GM18909 (cell line): ENCODE measurements around the gene PPP2R2D.
"Not testable (repeated sequence)": the region's sequence is repeated elsewhere in the genome, so short reads cannot be mapped to it uniquely, and the experiment has no call there.

Experiments
- ATAC-seq: cut with Tn5 transposase; IDR thresholded peaks from one replicate; pipeline ENCODE4 v1.9.1; 2021; ENCODE audit warnings: mild to moderate bottlenecking; ENCODE audit not compliant: unreplicated experiment, poor library complexity

The PPP2R2D gene

GRCh38 chr10:131944976-131945695 is 44.3 kb downstream of the PPP2R2D start:
- no peak for ATAC-seq

GRCh38 chr10:131946321-131946751 is 45.5 kb downstream of the PPP2R2D start:
- ATAC-seq = no peak

DNA sequence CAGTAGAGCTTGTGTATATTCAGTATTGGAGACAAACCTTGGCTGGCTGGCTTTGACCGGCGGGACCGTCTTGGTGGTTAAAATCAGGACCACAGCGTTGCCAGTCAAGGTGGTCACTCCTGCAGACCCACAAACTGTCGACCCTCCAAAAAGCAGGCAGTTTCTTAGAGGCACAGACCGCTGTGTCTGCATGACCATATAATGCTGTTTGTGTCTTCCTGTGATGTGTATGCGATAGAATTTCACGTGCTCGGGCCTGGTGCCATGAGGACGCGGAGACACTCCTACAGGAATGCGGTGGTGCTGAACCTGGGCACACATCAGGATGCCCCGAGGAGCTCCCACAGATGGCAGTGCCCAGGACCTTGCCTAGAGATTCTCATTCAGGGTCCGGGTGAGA is 46.1 kb downstream of the PPP2R2D start:
- ATAC-seq = no peak

DNA sequence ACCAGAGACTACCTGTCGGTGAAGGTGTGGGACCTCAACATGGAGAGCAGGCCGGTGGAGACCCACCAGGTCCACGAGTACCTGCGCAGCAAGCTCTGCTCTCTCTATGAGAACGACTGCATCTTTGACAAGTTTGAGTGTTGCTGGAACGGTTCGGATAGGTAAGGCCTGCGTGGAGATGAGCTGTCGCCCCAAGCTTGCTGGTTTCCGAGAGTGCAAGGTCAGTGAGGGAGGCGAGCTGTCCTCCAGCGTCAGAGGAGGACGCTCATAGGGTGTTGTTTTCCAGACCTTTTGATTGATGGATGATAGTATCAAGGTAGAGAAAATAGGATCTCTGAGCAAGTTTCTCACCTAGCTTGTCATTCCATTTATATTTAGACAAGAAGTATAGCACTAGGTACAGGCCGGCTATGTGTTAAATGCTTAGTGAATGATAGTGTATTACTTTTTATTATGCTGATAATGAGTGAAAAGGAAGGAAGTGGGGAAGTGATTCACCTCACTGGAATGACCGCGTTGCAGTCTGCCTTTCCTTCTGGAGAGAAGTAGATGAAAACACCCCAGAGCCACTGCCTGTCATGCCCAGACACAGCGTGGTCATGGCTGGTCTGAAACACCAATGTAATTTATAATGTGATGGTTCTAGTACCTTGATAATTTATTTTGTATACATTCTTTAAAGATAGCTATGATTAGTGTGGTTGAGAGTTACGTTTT is 47.0 kb downstream of the PPP2R2D start:
- ATAC-seq = no peak

GRCh38 chr10:131948501-131948900 is 47.7 kb downstream of the PPP2R2D start:
- no peak for ATAC-seq

DNA sequence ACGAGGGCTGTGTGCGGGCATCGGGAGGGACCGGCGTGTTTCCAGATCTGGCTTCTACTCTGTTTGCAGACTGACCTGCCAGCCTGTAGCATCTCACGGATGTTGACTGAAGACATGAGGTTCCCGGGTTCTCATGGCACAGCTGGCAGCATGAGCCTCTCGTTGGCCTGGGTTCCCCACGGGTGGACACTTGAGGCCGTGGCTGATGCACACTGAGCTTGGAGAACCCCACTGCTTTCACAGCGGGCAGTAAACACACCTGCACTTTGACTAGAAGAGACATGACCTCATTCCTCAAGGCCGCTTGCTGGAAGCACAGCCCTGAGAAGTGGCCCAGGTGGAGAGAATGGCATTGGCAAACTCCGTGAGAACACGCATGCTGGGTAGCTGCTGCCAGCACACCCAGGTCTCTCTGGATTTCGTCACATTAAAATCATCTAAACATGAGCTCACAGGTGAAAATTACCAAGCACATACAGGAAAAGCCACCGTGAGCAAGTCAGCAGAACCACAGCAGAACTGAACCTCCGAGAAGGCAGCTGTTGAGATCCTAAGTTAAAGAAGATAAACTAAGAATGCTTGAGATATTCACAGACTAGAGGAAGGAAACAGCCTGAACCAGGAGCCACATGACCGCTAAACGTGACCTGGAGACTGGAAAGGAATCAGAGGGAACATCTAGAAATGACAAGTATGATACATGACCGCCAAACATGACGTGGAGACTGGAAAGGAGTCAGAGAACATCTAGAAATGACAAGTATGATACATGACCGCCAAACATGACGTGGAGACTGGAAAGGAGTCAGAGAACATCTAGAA is 48.4 kb downstream of the PPP2R2D start:
- ATAC-seq = no peak

DNA sequence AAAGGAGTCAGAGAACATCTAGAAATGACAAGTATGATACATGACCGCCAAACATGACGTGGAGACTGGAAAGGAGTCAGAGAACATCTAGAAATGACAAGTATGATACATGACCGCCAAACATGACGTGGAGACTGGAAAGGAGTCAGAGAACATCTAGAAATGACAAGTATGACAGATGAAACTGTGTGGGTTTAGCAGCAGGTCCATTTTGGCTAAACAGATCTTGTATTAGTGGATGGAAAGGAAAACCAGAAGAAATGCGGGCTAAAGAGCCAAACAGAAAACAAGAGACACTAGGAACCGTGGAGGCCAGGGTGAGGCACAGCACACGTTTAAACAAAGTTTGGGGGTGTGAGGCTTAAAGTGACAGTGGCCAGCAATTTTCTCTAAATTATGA is 49.1 kb downstream of the PPP2R2D start:
- ATAC-seq = not testable (repeated sequence)

- no peak for ATAC-seq
Measured at GRCh38 chr10:131954356-131954965, 53.7 kb downstream of the PPP2R2D start.

- ATAC-seq = no peak
Measured at GRCh38 chr10:131955591-131956340, 55.0 kb downstream of the PPP2R2D start.

DNA sequence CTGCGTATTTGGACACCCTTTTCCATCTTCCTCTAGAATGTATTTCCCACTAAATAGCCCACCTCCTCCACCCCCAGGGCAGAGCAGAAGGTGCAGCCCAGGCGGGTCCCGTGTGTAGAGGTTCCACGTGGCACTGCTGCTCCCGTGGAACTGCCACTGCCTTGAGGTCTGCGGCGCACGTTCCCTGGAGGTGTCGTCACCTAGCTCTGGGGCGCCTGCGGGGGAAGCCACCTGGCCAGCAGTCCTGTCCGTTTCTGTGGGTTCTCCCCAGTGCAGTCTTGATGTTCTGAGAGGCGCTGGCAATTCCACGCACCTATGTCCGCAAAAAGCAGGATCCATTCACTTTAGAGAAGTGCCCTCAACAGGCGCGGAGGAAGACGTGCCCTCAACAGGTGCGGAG is 59.0 kb downstream of the PPP2R2D start:
- ATAC-seq = no peak

GRCh38 chr10:131960631-131961046 is 59.8 kb downstream of the PPP2R2D start:
- ATAC-seq = no peak

DNA sequence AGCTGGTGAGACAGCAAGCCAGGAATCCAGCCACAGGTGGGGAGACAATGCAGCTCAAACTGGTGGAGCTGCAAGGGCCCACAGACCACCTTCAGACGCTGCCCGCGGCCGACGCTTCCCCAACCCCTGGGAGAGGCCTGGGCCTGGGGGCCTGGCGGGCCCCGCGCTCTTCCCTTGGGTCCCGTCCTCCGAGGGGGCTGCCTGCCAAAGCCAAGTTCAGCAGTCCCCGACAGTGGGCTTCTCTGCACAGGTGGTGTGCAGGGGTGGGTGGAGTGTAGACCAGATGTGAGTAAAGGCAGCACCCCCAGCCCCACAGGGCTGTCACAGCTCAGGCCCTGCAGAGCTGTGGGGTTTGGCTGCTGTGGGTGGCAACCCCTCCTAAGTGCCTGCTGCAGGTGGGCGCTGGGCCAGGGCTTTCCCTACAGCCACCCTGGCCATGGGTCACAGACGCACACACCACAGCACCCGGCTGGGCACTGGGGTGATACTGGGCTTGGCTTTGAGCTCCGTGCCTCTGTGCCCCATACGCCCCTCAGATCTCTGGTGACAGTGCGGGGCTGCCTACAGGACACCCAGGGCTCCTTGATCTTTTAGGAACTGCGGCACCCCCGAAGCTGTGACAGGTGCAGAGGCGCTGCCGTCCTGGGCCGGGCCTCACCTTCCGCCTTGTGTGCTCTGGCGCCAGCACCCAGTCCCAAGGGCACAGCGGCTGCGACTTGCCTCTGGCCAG is 60.4 kb downstream of the PPP2R2D start:
- no peak for ATAC-seq

DNA sequence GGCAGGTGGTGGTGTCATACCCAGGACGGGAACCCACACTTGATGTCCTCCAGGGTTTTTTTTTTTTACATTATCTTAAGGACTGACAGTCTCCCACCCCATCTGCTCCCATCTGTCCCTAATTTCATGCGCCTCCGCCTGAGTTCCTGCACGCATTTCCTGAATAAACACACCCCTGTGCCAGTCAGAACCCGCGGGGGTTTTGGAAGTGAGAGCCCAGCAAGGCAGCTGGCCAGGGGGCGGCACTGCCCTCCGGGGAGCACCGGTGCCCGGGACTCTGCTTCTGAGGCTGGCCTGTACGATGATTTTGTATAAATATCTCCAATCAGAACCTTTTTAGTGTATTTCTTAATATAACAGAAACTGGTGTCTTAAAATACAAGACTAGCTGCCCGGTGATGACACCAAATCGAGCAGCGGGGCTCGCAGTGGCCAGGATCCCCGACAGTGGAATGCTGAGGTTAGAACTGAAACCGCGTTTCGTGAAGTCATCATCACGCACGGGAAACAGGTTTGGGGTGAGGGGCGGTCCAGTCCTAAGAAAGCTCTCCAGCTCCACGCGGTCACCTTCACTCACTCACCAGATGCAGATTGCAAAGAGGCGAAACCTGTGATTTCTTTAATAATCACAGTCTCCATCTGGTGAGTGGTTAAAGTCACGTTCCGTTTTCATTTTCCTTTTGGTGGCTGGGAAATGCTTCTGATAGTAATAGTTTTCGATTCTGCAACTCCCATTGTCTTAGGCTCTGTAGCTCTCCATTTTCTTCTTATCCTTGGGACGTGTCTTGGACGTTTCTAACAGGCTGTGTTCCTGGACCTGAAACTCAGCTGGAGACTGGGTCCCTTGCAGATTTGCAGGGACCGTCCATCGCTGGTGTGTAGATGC is 61.2 kb downstream of the PPP2R2D start:
- ATAC-seq = no peak

- ATAC-seq = no peak
Measured at GRCh38 chr10:131963350-131963749, 62.5 kb downstream of the PPP2R2D start.

DNA sequence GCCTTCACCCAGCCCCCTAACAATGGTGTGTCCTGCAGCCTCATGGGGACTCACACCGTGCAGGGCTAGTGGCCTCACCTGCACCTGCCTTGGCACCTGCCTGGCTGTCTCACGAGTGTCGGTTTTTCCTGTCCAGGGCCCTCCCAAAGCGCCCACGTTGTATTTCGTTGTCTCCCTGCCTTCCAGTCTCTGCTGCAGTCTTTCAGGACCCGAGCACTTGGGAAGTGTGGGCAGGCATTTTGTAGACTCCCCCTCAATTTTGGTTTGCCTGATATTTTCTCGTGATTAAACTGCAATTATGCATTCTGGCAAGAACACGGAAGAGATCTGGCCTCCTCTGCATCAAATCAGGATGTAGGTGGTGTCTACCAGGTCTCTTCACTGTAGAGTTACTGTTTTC is 63.0 kb downstream of the PPP2R2D start:
- ATAC-seq = no peak

- no peak for ATAC-seq
Measured at GRCh38 chr10:131964298-131964697, 63.5 kb downstream of the PPP2R2D start.

DNA sequence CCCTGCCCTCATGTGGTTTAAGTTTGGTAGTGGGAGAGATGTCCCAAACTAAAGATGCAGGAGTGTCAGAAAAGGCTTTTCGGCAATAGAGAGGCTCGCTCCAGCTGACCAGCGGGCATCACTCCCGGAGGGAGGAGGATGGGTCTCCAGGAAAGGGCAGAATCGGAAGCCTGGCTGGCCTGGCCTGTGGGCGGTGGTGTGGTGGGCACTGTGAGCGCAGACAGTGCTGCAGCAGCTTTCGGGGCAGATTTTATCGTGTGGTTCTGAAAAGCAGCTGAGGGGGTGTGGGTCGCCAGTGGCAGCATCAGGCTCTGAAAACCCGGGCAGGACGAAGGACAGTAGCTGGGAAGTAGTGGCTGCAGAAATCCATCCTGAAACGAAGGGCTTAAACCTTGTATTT is 68.1 kb downstream of the PPP2R2D start:
- ATAC-seq = no peak

DNA sequence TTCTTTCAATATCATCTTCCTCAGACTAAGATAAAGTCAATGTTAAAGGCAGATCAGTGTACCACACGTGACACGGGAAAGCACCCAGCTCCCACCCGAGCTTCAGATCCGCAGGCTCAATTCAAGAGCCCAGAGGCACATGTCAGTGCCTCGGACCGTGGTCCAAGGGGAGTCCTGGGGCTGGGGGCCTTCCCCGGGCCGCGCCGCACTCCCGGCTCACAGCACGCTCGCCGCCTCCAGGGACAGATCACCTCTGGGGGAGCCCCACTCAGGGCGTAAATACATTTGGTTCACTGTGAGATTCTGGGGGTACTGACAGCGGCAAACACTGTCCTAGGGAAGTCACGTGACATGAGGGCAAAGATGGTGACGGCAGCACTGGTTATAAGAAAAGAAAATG is 70.1 kb downstream of the PPP2R2D start:
- no peak for ATAC-seq
